AG04449 (cell line): ENCODE data around the gene MAPKBP1.

ENCODE experiments used
- CTCF ChIA-PET: fragments of 350-600 bp; formaldehyde crosslinking; extraction: SDS; loops from one replicate; lab custom pipeline; 2021; ENCODE audit warnings: antibody characterized with exemption; lab: Yijun Ruan, JAX
- POLR2A ChIA-PET: fragments of 400-600, 350-600 bp; formaldehyde crosslinking; extraction: SDS; loops from one replicate; lab custom pipeline; 2020; ENCODE audit warnings: antibody characterized with exemption, inconsistent platforms; lab: Yijun Ruan, JAX
- DNase-seq: peaks from one replicate; pipeline ENCODE4 v3.0.0-alpha.2; 2010; ENCODE audit warnings: low read depth, low spot score
- H3K4me3 ChIP-seq: 2 replicates; pipeline ENCODE4 v1.5.1; 2011; ENCODE audit warnings: low read depth, mild to moderate bottlenecking, control low read depth, low read length
- CTCF ChIP-seq: IDR thresholded peaks from one replicate; pipeline ENCODE4 v1.5.1; 2011; ENCODE audit warnings: mild to moderate bottlenecking, moderate library complexity, low read length, control low read depth, inconsistent platforms; ENCODE audit not compliant: insufficient read depth; ENCODE audit errors: missing control alignments

The MAPKBP1 gene

DNA sequence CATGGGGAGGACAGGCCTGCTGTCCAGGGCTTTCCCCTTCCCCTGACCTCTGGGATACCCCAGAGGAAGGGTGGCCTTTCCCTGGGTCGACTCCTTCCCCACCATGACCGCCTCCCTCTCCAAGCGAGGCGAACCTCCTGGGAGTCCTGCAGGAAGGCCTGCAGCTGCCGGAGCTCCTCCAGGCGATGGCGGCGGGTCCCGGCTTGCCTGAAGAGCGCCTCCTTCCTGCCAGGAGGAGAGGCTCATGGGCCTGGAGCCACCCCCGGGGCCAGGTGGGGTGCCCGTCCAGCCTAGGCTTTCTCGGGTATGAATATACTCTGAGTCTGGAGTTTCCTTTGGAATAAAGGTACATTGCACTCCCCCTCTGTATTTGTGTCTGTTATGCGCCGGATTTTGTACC is 84.5 kb downstream of the MAPKBP1 start:
- ChIA-PET CTCF (interaction anchor here (0.8 kb wide), 1 partner anchor 36 kb away, joined by 3 read pairs; no protein-coding TSS in a partner anchor), POLR2A (no interaction called here)
- no peak overlapping the region for H3K4me3 ChIP-seq
- no peak for TF ChIP-seq CTCF
- no peak for DNase-seq

GRCh38 chr15:41860049-41860828 is 86.0 kb downstream of the MAPKBP1 start:
- ChIA-PET POLR2A (no interaction called here), CTCF (interaction anchor here (0.6 to 1.7 kb wide), 2 partner anchors 9 to 10 kb away, joined by 3 to 4 read pairs; no protein-coding TSS in a partner anchor)
- TF ChIP-seq CTCF, result no peak
- DNase-seq, result no peak
- H3K4me3 ChIP-seq, result no peak overlapping the region

DNA sequence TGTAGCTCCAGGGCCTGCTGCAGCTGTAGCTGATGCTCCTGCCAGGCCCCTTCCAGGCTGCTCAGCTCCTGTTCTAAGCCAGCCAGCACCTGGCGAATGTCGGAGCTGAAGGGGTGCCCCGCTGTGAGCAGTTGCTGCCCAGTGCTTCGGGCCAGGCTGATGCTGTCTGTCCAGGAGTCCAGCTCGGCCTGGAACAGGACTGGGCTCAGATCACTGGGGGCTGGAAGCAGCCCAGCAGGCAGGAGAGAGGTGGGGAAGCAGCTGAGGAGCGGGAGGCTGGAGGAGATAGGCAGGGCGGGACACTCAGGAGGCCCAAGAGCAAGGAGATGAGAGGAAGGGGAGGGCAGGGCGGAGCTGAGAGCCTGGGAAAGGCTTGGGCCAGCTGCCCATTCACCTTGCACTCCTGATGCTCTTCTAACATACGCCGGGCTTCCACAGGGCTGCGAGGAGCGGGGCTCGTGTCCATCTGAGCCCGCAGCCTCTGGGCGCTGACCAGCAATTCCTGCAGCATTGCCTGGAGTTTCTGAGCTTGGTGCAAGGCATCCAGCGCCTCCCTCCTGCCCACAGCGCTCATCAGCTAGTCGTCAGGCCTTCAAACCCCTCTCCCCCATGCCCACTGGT is 87.6 kb downstream of the MAPKBP1 start:
- ChIA-PET POLR2A (no interaction called here), CTCF (interaction anchor here (1.0 to 1.6 kb wide), 2 partner anchors 8 to 40 kb away, joined by 3 to 7 read pairs; no protein-coding TSS in a partner anchor)
- no peak overlapping the region for H3K4me3 ChIP-seq
- TF ChIP-seq CTCF, result no peak
- DNase-seq, result no peak

DNA sequence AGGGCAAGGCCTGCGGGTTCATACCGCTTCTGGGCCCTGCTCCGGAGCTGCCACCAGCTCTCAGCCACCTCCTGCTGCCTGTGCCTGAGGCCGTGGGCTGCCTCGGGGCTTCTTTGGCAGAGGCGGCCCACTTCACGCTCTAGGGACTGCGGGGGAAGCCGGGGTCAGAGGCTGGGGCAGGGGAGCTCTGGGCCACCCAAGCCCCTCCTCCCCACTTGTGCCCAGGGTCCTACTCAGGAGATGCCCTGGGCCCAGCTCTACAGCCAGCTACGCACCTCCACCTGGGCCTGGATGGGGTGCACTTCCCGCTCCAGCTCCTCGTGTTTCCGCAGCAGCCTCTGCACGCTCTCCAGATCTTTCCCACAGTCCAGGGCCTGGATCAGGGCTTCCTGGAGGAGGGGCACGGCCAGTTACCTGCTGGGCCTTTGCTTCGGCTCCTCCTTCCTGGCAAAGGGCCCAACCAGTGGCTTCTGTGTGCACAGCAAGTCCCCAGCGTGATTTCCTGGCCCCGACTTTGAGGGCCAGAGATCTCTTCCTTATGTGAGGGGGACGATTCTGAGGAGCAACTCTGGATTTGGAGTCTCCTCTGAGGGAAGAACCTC is 88.3 kb downstream of the MAPKBP1 start:
- no peak overlapping the region for H3K4me3 ChIP-seq
- no peak for DNase-seq
- POLR2A ChIA-PET, result no interaction called here
- CTCF ChIA-PET, result interaction anchor here (1.3 to 1.6 kb wide), 2 partner anchors 8 to 90 kb away, joined by 3 to 7 read pairs; no protein-coding TSS in a partner anchor
- no peak for TF ChIP-seq CTCF

DNA sequence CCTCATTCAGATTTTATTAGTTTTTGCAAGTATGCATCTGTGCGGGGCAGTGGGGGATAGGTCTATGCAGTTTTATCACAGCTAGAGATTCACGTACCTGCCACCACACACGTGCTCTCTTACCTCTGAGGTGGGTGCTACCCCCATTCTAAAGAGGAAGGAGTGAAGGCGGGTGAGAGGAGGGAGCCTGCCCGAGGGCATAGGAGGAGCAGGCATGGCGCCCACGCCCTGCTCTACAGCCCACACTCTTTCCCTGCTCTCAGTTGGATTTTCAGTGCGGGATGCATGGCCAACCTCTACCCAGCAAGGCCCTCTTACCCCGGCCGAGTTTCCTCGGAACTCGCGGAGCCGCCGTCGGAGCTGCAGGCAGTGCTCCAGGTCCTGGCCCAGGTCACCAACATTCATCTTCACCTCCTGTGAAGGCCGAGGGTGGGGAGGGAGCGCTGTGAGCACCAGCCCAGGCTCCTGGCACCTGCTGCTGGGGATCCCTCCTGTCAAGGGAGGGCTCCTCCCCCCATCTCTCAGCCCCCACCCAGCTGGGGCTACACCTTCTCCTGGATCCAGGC is 91.3 kb downstream of the MAPKBP1 start:
- no peak for DNase-seq
- CTCF ChIA-PET, result interaction anchor here (1.9 to 2.3 kb wide), 2 partner anchors 34 to 39 kb away, joined by 3 to 5 read pairs; no protein-coding TSS in a partner anchor
- POLR2A ChIA-PET, result no interaction called here
- TF ChIP-seq CTCF, result no peak
- H3K4me3 ChIP-seq, result no peak overlapping the region

GRCh38 chr15:41866263-41866703 is 92.0 kb downstream of the MAPKBP1 start:
- no peak overlapping the region for H3K4me3 ChIP-seq
- ChIA-PET CTCF (interaction anchor here (0.8 to 1.9 kb wide), 2 partner anchors 33 to 55 kb away, joined by 3 to 4 read pairs; no protein-coding TSS in a partner anchor), POLR2A (no interaction called here)
- no peak for TF ChIP-seq CTCF
- no peak for DNase-seq
